Activated naive CD8-positive, alpha-beta T cell treated with anti-CD3 and anti-CD28 coated beads, Interleukin-2, amount 10 ng/mL, durations not matched to agents 7 days and 5 days (primary cell): ENCODE data around the gene POU2F3. TPM values are rescaled to one million over a fixed set of nuclear protein-coding genes. Genes with fewer than 3 reads are reported as not detected.

Experiments
- ATAC-seq: fragments of 150-1000 bp; cut with Tn5 transposase; one replicate; pipeline ENCODE4 v1.10.0; 2021; ENCODE audit warnings: low read depth, moderate library complexity
- POLR2A ChIA-PET: fragments of 350-600 bp; sonication (Branson Sonifier 250); formaldehyde crosslinking; loops from one replicate; lab custom pipeline; 2021; ENCODE audit warnings: antibody characterized with exemption; lab: Charles Lee
- DNase-seq: peaks from one replicate; pipeline ENCODE4 v3.0.0; 2021
- H3K27ac Mint-ChIP-seq: one replicate; pipeline ENCODE4 v1.8.0; 2022; ENCODE audit warnings: mild to moderate bottlenecking, mixed read lengths
- H3K27me3 Mint-ChIP-seq: one replicate; pipeline ENCODE4 v1.8.0; 2022; ENCODE audit warnings: mild to moderate bottlenecking, moderate library complexity, mixed read lengths
- H3K36me3 Mint-ChIP-seq: one replicate; pipeline ENCODE4 v1.8.0; 2021; ENCODE audit warnings: mild to moderate bottlenecking, mixed read lengths
- H3K4me1 Mint-ChIP-seq: one replicate; pipeline ENCODE4 v1.8.0; 2021; ENCODE audit warnings: mixed read lengths
- H3K4me3 Mint-ChIP-seq: one replicate; pipeline ENCODE4 v1.8.0; 2022; ENCODE audit warnings: mild to moderate bottlenecking, moderate library complexity, mixed read lengths
- H3K9me3 Mint-ChIP-seq: one replicate; pipeline ENCODE4 v1.8.0; 2021; ENCODE audit warnings: mixed read lengths
- total RNA-seq, 2 experiments: library from RNA; stranded (reverse); gene quantifications; one replicate each; pipeline ENCODE4 v1.2.3, GENCODE V29; 2021

POU2F3 gene
- total RNA-seq, 2 experiments from 2014 or later, result not detected

GRCh38 chr11:120224972-120225909 is 14.7 kb upstream of the POU2F3 start:
- peak; percentile 48 for ATAC-seq
- no peaks in the 10 kb centered on the region for H3K36me3 Mint-ChIP-seq
- no peak overlapping the region for H3K4me3 Mint-ChIP-seq
- peaks cover 18% of the 10 kb centered on the region for H3K4me1 Mint-ChIP-seq
- H3K27me3 Mint-ChIP-seq, result peaks cover 2% of the 10 kb centered on the region
- no peaks in the 10 kb centered on the region for H3K9me3 Mint-ChIP-seq
- POLR2A ChIA-PET, result no interaction called here
- H3K27ac Mint-ChIP-seq, result no peak overlapping the region
- no peak for DNase-seq

DNA sequence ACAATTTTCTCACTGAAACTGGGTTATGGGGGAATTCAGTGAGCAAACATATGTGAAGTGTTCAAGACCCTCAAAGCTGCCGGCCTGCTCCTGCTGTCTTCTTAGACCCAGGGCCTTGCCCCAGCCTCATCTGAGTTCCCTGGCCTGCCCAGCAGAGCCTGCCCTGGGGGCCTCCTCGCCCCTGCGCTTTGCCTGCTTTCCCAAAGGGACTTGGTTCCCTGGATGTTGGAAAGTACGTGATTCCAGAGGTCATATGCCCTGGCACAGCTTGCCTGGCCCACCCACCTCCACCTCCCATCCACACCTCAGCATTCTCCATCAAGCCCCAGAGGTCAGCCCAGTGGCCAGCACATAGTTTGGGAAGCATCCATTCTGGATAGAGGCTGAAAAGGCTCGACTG is 13.7 kb upstream of the POU2F3 start:
- Mint-ChIP-seq H3K36me3 (no peaks in the 10 kb centered on the region), H3K9me3 (no peaks in the 10 kb centered on the region), H3K27ac (no peak overlapping the region), H3K27me3 (peaks cover 2% of the 10 kb centered on the region), H3K4me3 (no peak overlapping the region), H3K4me1 (peaks cover 13% of the 10 kb centered on the region)
- ATAC-seq (no peak), DNase-seq (no peak)
- POLR2A ChIA-PET, result no interaction called here

DNA sequence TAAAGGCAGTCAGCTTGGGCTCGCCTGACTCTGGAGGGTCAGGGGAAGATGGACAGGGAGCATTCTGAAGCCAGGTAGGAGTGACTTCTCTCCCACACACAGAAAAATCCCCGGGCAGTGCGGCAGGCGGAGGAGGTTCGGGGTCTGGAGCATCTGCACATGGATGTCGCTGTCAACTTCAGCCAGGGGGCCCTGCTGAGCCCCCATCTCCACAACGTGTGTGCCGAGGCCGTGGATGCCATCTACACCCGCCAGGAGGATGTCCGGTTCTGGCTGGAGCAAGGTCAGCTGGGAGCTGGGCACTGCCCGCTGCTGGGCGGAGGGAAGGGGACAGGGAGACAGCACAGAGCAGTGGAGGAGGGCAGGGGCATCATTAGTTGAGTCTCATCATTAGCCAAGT is 13.2 kb upstream of the POU2F3 start:
- POLR2A ChIA-PET, result no interaction called here

GRCh38 chr11:120227228-120227852 is 12.6 kb upstream of the POU2F3 start:
- H3K4me1 Mint-ChIP-seq, result peaks cover 13% of the 10 kb centered on the region
- ATAC-seq, result no peak
- peaks cover 2% of the 10 kb centered on the region for H3K27me3 Mint-ChIP-seq
- H3K36me3 Mint-ChIP-seq, result no peaks in the 10 kb centered on the region
- no peak overlapping the region for H3K4me3 Mint-ChIP-seq
- no peaks in the 10 kb centered on the region for H3K9me3 Mint-ChIP-seq
- no peak for DNase-seq
- POLR2A ChIA-PET, result no interaction called here
- no peak overlapping the region for H3K27ac Mint-ChIP-seq

More for the DNA sequence above, 13.2 kb upstream of the POU2F3 start:
- H3K27me3 Mint-ChIP-seq, result peaks cover 2% of the 10 kb centered on the region
- H3K36me3 Mint-ChIP-seq, result no peaks in the 10 kb centered on the region
- H3K4me1 Mint-ChIP-seq, result peaks cover 13% of the 10 kb centered on the region
- no peak overlapping the region for H3K4me3 Mint-ChIP-seq
- DNase-seq (no peak), ATAC-seq (no peak)
- no peaks in the 10 kb centered on the region for H3K9me3 Mint-ChIP-seq
- no peak overlapping the region for H3K27ac Mint-ChIP-seq

GRCh38 chr11:120228794-120229384 is 11.1 kb upstream of the POU2F3 start:
- no peak for DNase-seq
- POLR2A ChIA-PET, result no interaction called here
- Mint-ChIP-seq H3K36me3 (no peaks in the 10 kb centered on the region), H3K4me3 (no peak overlapping the region), H3K27me3 (peaks cover 7% of the 10 kb centered on the region), H3K27ac (no peak overlapping the region), H3K4me1 (peaks cover 13% of the 10 kb centered on the region), H3K9me3 (no peaks in the 10 kb centered on the region)
- no peak for ATAC-seq

DNA sequence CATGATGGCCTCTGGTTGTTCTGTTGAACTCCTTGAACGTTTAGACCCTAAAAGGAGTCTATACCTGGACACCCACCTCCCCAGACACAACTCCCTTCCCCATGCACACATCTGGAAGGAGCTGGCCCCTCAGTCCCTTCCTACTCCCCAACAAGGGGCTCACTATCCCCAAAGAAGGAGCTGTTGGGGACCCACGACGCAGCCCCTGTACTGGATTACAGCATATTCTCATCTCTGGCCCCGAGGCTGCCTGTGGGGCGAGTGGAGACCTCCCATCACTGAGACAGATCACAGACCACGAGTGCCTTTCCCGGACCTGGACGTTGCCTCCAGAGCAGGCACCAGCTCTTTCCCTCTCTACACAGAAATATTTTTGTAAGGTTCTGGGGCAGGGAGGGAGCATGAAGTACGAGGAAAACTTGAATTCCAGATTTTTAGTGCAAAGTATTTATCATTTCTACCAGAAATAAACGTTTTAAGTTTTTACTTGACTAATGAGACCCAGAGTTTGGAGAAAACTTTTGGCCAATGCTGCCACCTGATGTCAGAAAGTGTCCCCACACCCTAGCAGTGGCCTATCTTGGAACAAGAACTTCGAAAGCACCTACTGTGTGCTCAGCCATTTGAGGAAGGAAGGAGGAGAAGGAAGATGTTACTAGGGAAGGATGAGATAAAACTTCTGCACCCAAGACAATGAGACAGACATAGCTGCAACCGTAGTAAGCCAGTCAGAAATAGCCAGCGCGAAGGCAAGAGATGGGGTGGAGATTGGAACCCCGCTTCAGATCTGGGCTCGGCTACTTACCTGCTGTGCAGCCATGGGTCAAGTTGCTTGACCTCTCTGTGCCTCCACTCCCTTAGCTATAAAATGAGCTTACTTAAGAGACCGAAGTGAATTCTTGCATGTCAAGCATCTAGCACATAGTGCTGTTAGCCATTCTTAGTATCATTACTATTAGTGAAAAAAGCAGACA is 10.2 kb upstream of the POU2F3 start:
- Mint-ChIP-seq H3K36me3 (no peaks in the 10 kb centered on the region), H3K4me3 (no peak overlapping the region), H3K4me1 (peaks cover 9% of the 10 kb centered on the region), H3K27me3 (peaks cover 7% of the 10 kb centered on the region), H3K9me3 (no peaks in the 10 kb centered on the region), H3K27ac (no peak overlapping the region)
- no peak for DNase-seq
- ATAC-seq, result no peak
- POLR2A ChIA-PET, result no interaction called here

DNA sequence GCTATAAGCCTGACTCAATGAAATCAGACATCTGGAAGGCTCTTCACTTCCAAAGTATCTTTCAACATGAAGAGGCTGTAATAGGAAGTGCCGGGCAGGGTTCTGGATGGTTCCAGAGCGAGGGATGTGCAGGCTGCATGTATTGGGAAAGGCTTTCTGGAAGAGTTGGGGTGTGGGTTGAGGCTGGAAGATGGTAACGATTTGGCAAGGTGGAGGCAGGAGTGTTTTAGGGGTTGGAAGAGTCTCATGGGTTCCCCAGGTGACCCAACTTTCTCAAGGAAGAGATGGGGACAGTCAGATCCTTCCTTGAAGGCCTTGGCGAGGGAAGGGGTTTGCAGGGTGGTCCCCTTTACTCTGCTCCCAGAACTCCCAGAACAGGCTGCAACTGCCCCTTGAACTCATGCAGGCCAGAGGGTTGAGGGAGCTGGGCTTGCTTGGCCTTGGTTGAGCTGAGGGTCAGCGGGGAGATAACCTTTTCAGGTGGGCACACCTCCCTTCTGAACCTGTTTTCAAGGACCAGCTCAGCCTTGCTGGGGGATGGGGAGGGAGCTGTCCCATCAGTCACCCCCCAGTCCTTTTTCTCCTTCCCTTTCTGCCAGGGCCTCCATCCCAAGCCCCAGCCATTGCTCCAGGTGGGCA is 9.4 kb upstream of the POU2F3 start:
- POLR2A ChIA-PET, result no interaction called here
- H3K27ac Mint-ChIP-seq, result no peak overlapping the region
- no peak for ATAC-seq
- no peak for DNase-seq
- no peaks in the 10 kb centered on the region for H3K9me3 Mint-ChIP-seq
- no peak overlapping the region for H3K4me3 Mint-ChIP-seq
- H3K4me1 Mint-ChIP-seq, result peaks cover 4% of the 10 kb centered on the region
- no peaks in the 10 kb centered on the region for H3K36me3 Mint-ChIP-seq
- peaks cover 10% of the 10 kb centered on the region for H3K27me3 Mint-ChIP-seq

GRCh38 chr11:120231963-120232362 is 8.0 kb upstream of the POU2F3 start:
- peaks cover 16% of the 10 kb centered on the region for H3K27me3 Mint-ChIP-seq
- POLR2A ChIA-PET, result no interaction called here
- H3K36me3 Mint-ChIP-seq, result no peaks in the 10 kb centered on the region
- H3K9me3 Mint-ChIP-seq, result no peaks in the 10 kb centered on the region
- H3K4me3 Mint-ChIP-seq, result no peak overlapping the region
- no peak overlapping the region for H3K27ac Mint-ChIP-seq
- peaks cover 1% of the 10 kb centered on the region for H3K4me1 Mint-ChIP-seq
- ATAC-seq (no peak), DNase-seq (no peak)

- Mint-ChIP-seq H3K9me3 (no peaks in the 10 kb centered on the region), H3K27me3 (peaks cover 30% of the 10 kb centered on the region), H3K4me1 (peaks cover 1% of the 10 kb centered on the region), H3K36me3 (no peaks in the 10 kb centered on the region), H3K4me3 (no peak overlapping the region), H3K27ac (no peak overlapping the region)
- DNase-seq (no peak), ATAC-seq (no peak)
- POLR2A ChIA-PET, result no interaction called here
These were observed 6.6 kb upstream of the POU2F3 start for GRCh38 chr11:120233207-120233803.

GRCh38 chr11:120235024-120235628 is 4.8 kb upstream of the POU2F3 start:
- H3K4me1 Mint-ChIP-seq, result peaks cover 1% of the 10 kb centered on the region
- no peaks in the 10 kb centered on the region for H3K9me3 Mint-ChIP-seq
- DNase-seq, result peak; percentile 81
- ATAC-seq, result peak; percentile 77
- POLR2A ChIA-PET, result interaction anchor here (1.0 to 1.6 kb wide), 2 partner anchors 65 to 68 kb away, joined by 3 to 4 read pairs; no protein-coding TSS in a partner anchor
- H3K36me3 Mint-ChIP-seq, result no peaks in the 10 kb centered on the region
- peaks cover 45% of the 10 kb centered on the region for H3K27me3 Mint-ChIP-seq
- no peak overlapping the region for H3K4me3 Mint-ChIP-seq
- no peak overlapping the region for H3K27ac Mint-ChIP-seq

DNA sequence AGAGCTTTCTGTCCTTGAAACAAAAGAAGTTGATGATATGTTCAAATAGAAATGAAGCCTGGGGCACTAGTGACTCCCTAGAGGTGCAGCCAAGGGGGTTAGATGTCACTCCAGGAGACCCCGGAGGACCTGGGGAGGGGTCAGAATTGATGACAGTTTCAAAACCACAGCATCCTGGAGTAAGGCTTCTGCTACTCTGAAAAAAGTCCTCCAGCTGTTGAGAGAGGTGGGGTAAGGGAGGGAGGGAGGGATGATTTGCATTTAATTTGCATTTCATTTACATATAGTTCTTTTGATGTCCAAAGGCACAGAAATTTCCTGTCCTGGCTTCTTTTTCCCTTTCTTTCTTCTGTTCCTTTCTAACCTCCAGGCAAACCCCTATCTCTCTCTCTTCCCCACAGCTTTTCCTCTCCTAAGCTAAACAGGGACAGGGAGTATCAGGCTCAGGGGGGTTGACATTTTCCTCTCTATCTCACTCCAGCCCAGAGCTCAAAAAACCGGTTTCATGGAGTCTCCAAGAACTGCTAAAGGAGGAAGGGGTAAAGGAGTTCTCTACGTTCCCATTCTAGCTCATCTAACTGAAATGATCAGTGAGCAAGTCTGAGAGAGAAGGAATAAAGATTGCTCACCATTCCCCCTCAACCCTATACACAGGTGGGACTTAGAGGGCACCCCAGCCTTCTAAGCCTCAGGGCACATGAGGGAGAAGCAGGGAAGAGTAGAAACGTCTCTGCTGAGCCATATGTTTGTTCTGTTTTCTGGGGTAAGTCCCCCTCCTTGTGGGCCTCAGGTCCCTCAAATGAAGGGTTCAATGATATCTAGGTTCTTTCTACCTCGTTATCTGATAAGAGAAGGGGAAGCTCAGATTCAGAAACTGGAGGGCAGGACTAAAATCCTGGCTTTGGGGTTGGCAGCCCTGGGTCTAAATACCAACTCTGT is 3.5 kb upstream of the POU2F3 start:
- H3K27me3 Mint-ChIP-seq, result peaks cover 57% of the 10 kb centered on the region
- DNase-seq (no peak), ATAC-seq (no peak)
- no peak overlapping the region for H3K27ac Mint-ChIP-seq
- POLR2A ChIA-PET, result interaction anchor here (0.8 kb wide), 1 partner anchor 12 kb away, joined by 5 read pairs; no protein-coding TSS in a partner anchor
- H3K9me3 Mint-ChIP-seq, result no peaks in the 10 kb centered on the region
- no peaks in the 10 kb centered on the region for H3K36me3 Mint-ChIP-seq
- H3K4me1 Mint-ChIP-seq, result peaks cover 1% of the 10 kb centered on the region
- no peak overlapping the region for H3K4me3 Mint-ChIP-seq
